D341Med (cell line): ENCODE measurements around the gene SH3PXD2A.

Experiments
- DNase-seq: peaks from one replicate; pipeline ENCODE4 v3.0.0; 2012; ENCODE audit warnings: low spot score

SH3PXD2A gene

GRCh38 chr10:103855424-103855823, at the start of gene SH3PXD2A:
Gene SH3PXD2A, minus strand, starts transcription at chr10:103855576. Its CDS starts 310 bp downstream, at chr10:103855266.
- DNase-seq: peak; percentile 75

GRCh38 chr10:103901299-103901698, 45.9 kb upstream of the SH3PXD2A start:
- DNase-seq: no peak

GRCh38 chr10:103899312-103899711, 43.9 kb upstream of the SH3PXD2A start:
- no peak for DNase-seq

GRCh38 chr10:103897241-103897774, 41.9 kb upstream of the SH3PXD2A start:
- DNase-seq: no peak

GRCh38 chr10:103896225-103896624, 40.8 kb upstream of the SH3PXD2A start:
- no peak for DNase-seq

- no peak for DNase-seq
Measured at GRCh38 chr10:103895411-103896186, 40.2 kb upstream of the SH3PXD2A start.

- no peak for DNase-seq
Measured at GRCh38 chr10:103894441-103894864, 39.1 kb upstream of the SH3PXD2A start.

- DNase-seq: no peak
Measured at GRCh38 chr10:103893817-103894216, 38.4 kb upstream of the SH3PXD2A start.

- DNase-seq: no peak
Measured at GRCh38 chr10:103892181-103892580, 36.8 kb upstream of the SH3PXD2A start.

GRCh38 chr10:103890688-103891087, 35.3 kb upstream of the SH3PXD2A start:
- no peak for DNase-seq

- DNase-seq: no peak
Measured at GRCh38 chr10:103890194-103890658, 34.9 kb upstream of the SH3PXD2A start.

- no peak for DNase-seq
Measured at GRCh38 chr10:103889121-103889720, 33.8 kb upstream of the SH3PXD2A start.

- DNase-seq: peak; percentile 33
Measured at GRCh38 chr10:103888113-103888841, 32.9 kb upstream of the SH3PXD2A start.

GRCh38 chr10:103885617-103886016, 30.2 kb upstream of the SH3PXD2A start:
- DNase-seq: no peak

- DNase-seq: peak; percentile 64
Measured at GRCh38 chr10:103884681-103885139, 29.3 kb upstream of the SH3PXD2A start.

GRCh38 chr10:103882285-103883007, 27.1 kb upstream of the SH3PXD2A start:
- DNase-seq: no peak

- no peak for DNase-seq
Measured at GRCh38 chr10:103881416-103882284, 26.3 kb upstream of the SH3PXD2A start.

GRCh38 chr10:103879831-103880230, 24.5 kb upstream of the SH3PXD2A start:
- no peak for DNase-seq

- DNase-seq: no peak
Measured at GRCh38 chr10:103879409-103879808, 24.0 kb upstream of the SH3PXD2A start.

GRCh38 chr10:103877861-103878260, 22.5 kb upstream of the SH3PXD2A start:
- no peak for DNase-seq

GRCh38 chr10:103876155-103876554, 20.8 kb upstream of the SH3PXD2A start:
- DNase-seq: no peak
